ENCODE data around the gene PIEZO2. TPM values are rescaled to one million over a fixed set of nuclear protein-coding genes. Genes with fewer than 3 reads are reported as not detected.

Gene PIEZO2
- polyA plus RNA-seq, 1 donor from 2014 or later: 0.30 TPM

DNA sequence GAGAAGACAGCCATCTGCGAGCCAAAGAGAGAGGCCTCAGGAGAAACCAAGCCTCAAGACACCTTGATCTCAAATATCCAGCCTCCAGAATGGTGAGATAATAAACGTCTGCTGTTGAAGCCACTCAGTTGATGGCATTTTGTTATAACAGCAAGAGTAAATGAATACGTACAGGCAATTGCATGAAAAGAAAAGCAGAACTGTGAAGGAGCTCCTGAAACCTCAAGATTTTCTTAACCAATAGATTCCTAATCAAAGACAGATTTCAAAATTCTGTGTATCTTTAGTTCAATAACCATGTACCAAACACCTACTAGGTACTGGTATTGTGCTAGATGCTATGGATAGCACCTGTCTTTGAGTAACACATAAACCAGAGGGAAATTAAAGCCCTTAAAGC, 139.5 kb downstream of the PIEZO2 start:
- Histone ChIP-seq H3K36me3 (ENCODE audit: insufficient read depth, low read length) (no peaks in the 10 kb centered on the region), H3K4me2 (ENCODE audit: low read length) (no peak overlapping the region), H3K4me3 (ENCODE audit: low read length) (no peak overlapping the region), H3K27ac (ENCODE audit: low read length) (no peak overlapping the region), H3K27me3 (ENCODE audit: insufficient read depth, low read depth, low read length) (no peaks in the 10 kb centered on the region), H2AFZ (ENCODE audit: low read depth, low read length) (no peak overlapping the region), H3F3A (ENCODE audit: insufficient read depth, low read length, poor library complexity, severe bottlenecking) (no peaks in the 10 kb centered on the region), H3K9me3 (ENCODE audit: low read length) (no peaks in the 10 kb centered on the region), H3K9me2 (ENCODE audit: insufficient read depth, low read length) (no peaks in the 10 kb centered on the region), H3K79me2 (replicated peaks; ENCODE audit: insufficient read depth, low read length) (no peaks in the 10 kb centered on the region), H3K9ac (ENCODE audit: low read length) (no peak overlapping the region), H4K20me1 (ENCODE audit: insufficient read depth) (no peaks in the 10 kb centered on the region)
- no peak for TF ChIP-seq EP300 (conservative IDR thresholded peaks at IDR 0.05; ENCODE audit: poor library complexity, severe bottlenecking)

DNA sequence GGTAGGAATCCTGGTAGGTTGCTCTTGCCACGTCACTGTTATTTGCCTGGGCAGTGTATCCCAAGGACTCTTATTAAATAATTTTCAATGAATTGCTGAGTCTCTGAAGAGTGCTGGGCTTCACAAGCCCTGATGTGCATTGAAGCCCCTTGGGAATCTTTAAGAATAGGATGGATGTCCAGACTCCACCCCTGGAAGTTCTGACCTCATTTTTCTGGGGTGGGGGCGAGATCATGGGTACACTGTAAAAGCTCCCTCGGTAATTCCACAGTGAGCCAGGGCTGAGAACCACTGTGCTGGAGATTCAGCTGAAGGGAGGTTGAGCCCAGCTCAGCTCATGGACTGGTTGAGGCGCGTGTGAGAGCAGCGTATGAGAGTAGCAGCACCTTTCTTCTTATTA, 140.2 kb downstream of the PIEZO2 start:
- no peaks in the 10 kb centered on the region for H3K9me2 ChIP-seq (ENCODE audit: insufficient read depth, low read length)
- no peaks in the 10 kb centered on the region for H3K79me2 ChIP-seq (replicated peaks; ENCODE audit: insufficient read depth, low read length)
- H4K20me1 ChIP-seq (ENCODE audit: insufficient read depth): no peaks in the 10 kb centered on the region
- H3K36me3 ChIP-seq (ENCODE audit: insufficient read depth, low read length): no peaks in the 10 kb centered on the region
- H3K27ac ChIP-seq (ENCODE audit: low read length): no peak overlapping the region
- no peak for TF ChIP-seq EZH2 (IDR thresholded peaks at IDR 0.05; ENCODE audit: borderline replicate concordance, insufficient read depth, low read length, poor library complexity, severe bottlenecking)
- no peak for TF ChIP-seq MXI1 (conservative IDR thresholded peaks at IDR 0.05; ENCODE audit: poor library complexity, severe bottlenecking)
- no peak for TF ChIP-seq RAD21 (conservative IDR thresholded peaks at IDR 0.05)
- no peak for TF ChIP-seq CTCF (IDR thresholded peaks at IDR 0.05; ENCODE audit: poor library complexity, severe bottlenecking)
- TF ChIP-seq, protein P1, sequence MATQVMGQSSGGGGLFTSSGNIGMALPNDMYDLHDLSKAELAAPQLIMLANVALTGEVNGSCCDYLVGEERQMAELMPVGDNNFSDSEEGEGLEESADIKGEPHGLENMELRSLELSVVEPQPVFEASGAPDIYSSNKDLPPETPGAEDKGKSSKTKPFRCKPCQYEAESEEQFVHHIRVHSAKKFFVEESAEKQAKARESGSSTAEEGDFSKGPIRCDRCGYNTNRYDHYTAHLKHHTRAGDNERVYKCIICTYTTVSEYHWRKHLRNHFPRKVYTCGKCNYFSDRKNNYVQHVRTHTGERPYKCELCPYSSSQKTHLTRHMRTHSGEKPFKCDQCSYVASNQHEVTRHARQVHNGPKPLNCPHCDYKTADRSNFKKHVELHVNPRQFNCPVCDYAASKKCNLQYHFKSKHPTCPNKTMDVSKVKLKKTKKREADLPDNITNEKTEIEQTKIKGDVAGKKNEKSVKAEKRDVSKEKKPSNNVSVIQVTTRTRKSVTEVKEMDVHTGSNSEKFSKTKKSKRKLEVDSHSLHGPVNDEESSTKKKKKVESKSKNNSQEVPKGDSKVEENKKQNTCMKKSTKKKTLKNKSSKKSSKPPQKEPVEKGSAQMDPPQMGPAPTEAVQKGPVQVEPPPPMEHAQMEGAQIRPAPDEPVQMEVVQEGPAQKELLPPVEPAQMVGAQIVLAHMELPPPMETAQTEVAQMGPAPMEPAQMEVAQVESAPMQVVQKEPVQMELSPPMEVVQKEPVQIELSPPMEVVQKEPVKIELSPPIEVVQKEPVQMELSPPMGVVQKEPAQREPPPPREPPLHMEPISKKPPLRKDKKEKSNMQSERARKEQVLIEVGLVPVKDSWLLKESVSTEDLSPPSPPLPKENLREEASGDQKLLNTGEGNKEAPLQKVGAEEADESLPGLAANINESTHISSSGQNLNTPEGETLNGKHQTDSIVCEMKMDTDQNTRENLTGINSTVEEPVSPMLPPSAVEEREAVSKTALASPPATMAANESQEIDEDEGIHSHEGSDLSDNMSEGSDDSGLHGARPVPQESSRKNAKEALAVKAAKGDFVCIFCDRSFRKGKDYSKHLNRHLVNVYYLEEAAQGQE (IDR thresholded peaks at IDR 0.05; ENCODE audit: borderline replicate concordance): no peak
- no peak for TF ChIP-seq EP300 (conservative IDR thresholded peaks at IDR 0.05; ENCODE audit: poor library complexity, severe bottlenecking)
- no peak for TF ChIP-seq POLR2AphosphoS5 (IDR thresholded peaks at IDR 0.05)
- no peak for TF ChIP-seq TAF1 (IDR thresholded peaks at IDR 0.05; ENCODE audit: low read depth)
- TF ChIP-seq SMC3 (conservative IDR thresholded peaks at IDR 0.05; ENCODE audit: poor library complexity): no peak
- no peak overlapping the region for H3K4me3 ChIP-seq (ENCODE audit: low read length)
- H3F3A ChIP-seq (ENCODE audit: insufficient read depth, low read length, poor library complexity, severe bottlenecking): no peaks in the 10 kb centered on the region
- no peaks in the 10 kb centered on the region for H3K9me3 ChIP-seq (ENCODE audit: low read length)
- no peak overlapping the region for H3K9ac ChIP-seq (ENCODE audit: low read length)
- no peak overlapping the region for H2AFZ ChIP-seq (ENCODE audit: low read depth, low read length)
- no peaks in the 10 kb centered on the region for H3K27me3 ChIP-seq (ENCODE audit: insufficient read depth, low read depth, low read length)
- H3K4me2 ChIP-seq (ENCODE audit: low read length): no peak overlapping the region

- TF ChIP-seq EZH2 (IDR thresholded peaks at IDR 0.05; ENCODE audit: borderline replicate concordance, insufficient read depth, low read length, poor library complexity, severe bottlenecking) (no peak), CTCF (IDR thresholded peaks at IDR 0.05; ENCODE audit: poor library complexity, severe bottlenecking) (no peak), EP300 (conservative IDR thresholded peaks at IDR 0.05; ENCODE audit: poor library complexity, severe bottlenecking) (no peak), MXI1 (conservative IDR thresholded peaks at IDR 0.05; ENCODE audit: poor library complexity, severe bottlenecking) (no peak), SMC3 (conservative IDR thresholded peaks at IDR 0.05; ENCODE audit: poor library complexity) (no peak), RAD21 (conservative IDR thresholded peaks at IDR 0.05) (no peak), POLR2AphosphoS5 (IDR thresholded peaks at IDR 0.05) (no peak), TAF1 (IDR thresholded peaks at IDR 0.05; ENCODE audit: low read depth) (no peak)
- TF ChIP-seq, protein P1 (IDR thresholded peaks at IDR 0.05; ENCODE audit: borderline replicate concordance): no peak
- no peak overlapping the region for H3K27ac ChIP-seq (ENCODE audit: low read length)
Measured at GRCh38 chr18:11008505-11008904, 140.9 kb downstream of the PIEZO2 start.

More at GRCh38 chr18:11008505-11008904, 140.9 kb downstream of the PIEZO2 start:
- no peak overlapping the region for H3K4me3 ChIP-seq (ENCODE audit: low read length)
- H3F3A ChIP-seq (ENCODE audit: insufficient read depth, low read length, poor library complexity, severe bottlenecking): no peaks in the 10 kb centered on the region
- H2AFZ ChIP-seq (ENCODE audit: low read depth, low read length): no peak overlapping the region
- H3K79me2 ChIP-seq (replicated peaks; ENCODE audit: insufficient read depth, low read length): no peaks in the 10 kb centered on the region
- H4K20me1 ChIP-seq (ENCODE audit: insufficient read depth): no peaks in the 10 kb centered on the region
- H3K4me2 ChIP-seq (ENCODE audit: low read length): no peak overlapping the region
- H3K9ac ChIP-seq (ENCODE audit: low read length): no peak overlapping the region
- no peaks in the 10 kb centered on the region for H3K36me3 ChIP-seq (ENCODE audit: insufficient read depth, low read length)
- H3K27me3 ChIP-seq (ENCODE audit: insufficient read depth, low read depth, low read length): no peaks in the 10 kb centered on the region
- H3K9me3 ChIP-seq (ENCODE audit: low read length): no peaks in the 10 kb centered on the region
- no peaks in the 10 kb centered on the region for H3K9me2 ChIP-seq (ENCODE audit: insufficient read depth, low read length)
